ENCODE measurements around the gene CELF4.

- TF ChIP-seq, protein P1, sequence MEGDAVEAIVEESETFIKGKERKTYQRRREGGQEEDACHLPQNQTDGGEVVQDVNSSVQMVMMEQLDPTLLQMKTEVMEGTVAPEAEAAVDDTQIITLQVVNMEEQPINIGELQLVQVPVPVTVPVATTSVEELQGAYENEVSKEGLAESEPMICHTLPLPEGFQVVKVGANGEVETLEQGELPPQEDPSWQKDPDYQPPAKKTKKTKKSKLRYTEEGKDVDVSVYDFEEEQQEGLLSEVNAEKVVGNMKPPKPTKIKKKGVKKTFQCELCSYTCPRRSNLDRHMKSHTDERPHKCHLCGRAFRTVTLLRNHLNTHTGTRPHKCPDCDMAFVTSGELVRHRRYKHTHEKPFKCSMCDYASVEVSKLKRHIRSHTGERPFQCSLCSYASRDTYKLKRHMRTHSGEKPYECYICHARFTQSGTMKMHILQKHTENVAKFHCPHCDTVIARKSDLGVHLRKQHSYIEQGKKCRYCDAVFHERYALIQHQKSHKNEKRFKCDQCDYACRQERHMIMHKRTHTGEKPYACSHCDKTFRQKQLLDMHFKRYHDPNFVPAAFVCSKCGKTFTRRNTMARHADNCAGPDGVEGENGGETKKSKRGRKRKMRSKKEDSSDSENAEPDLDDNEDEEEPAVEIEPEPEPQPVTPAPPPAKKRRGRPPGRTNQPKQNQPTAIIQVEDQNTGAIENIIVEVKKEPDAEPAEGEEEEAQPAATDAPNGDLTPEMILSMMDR (IDR thresholded peaks at IDR 0.05; ENCODE audit: low read depth, low read length, poor library complexity, severe bottlenecking) = no peak
- TF ChIP-seq EZH2phosphoT487 (IDR thresholded peaks at IDR 0.05; ENCODE audit: borderline replicate concordance, low read length) = no peak
Observed at GRCh38 chr18:37493352-37493935, 72.2 kb downstream of the CELF4 start.
